Caco-2 (cell line): Measurements from ENCODE around the gene ABCC5. TPM values are rescaled to one million over a fixed set of nuclear protein-coding genes. Genes with fewer than 3 reads are reported as not detected.

Experiments
- BruUV-seq: library from RNA; stranded (reverse); fragments of 400-500 nt; replicated peaks from 2 replicates; lab custom pipeline; 2021; lab: Mats Ljungman, UMichigan
- CTCF ChIA-PET: fragments of 300-600 bp; sonication (Branson Sonifier 250); formaldehyde crosslinking; loops from one replicate; lab custom pipeline; 2022; ENCODE audit warnings: antibody characterized with exemption; lab: Charles Lee
- POLR2A ChIA-PET: fragments of 300-600 bp; sonication (Branson Sonifier 250); formaldehyde crosslinking; loops from one replicate; lab custom pipeline; 2022; ENCODE audit warnings: antibody characterized with exemption; lab: Charles Lee
- DNase-seq, 2 experiments: peaks; one replicate each; pipeline versions ENCODE4 v3.0.0 to v3.0.0-alpha.2; 2020 to 2022
- H3K27me3 ChIP-seq: replicated peaks from 2 replicates; pipeline ENCODE4 v1.6.0; 2011; ENCODE audit warnings: low read length; ENCODE audit not compliant: control insufficient read depth, insufficient read depth
- H3K36me3 ChIP-seq: 2 replicates; pipeline ENCODE4 v1.5.1; 2011; ENCODE audit warnings: low read length; ENCODE audit not compliant: control insufficient read depth, insufficient read depth
- H3K4me1 ChIP-seq: fragments of 250-450 bp; sonication (Bioruptor Pico); 2 replicates; pipeline ENCODE4 v1.5.1; 2020; ENCODE audit warnings: mild to moderate bottlenecking
- H3K4me3 ChIP-seq: 2 replicates; pipeline ENCODE4 v1.5.1; 2011; ENCODE audit warnings: low read depth, mild to moderate bottlenecking, control low read depth, low read length
- H3K9me3 ChIP-seq: fragments of 250-450 bp; sonication (Bioruptor Pico); 2 replicates; pipeline ENCODE4 v1.5.1; 2020; ENCODE audit warnings: mild to moderate bottlenecking, moderate library complexity
- H3K27ac Mint-ChIP-seq: one replicate; pipeline ENCODE4 v1.8.0; 2022; ENCODE audit warnings: mixed read lengths; ENCODE audit not compliant: unreplicated experiment
- H3K27me3 Mint-ChIP-seq: one replicate; pipeline ENCODE4 v1.8.0; 2022; ENCODE audit warnings: mixed read lengths; ENCODE audit not compliant: insufficient read depth, unreplicated experiment
- H3K36me3 Mint-ChIP-seq: one replicate; pipeline ENCODE4 v1.8.0; 2022; ENCODE audit warnings: mild to moderate bottlenecking, mixed read lengths; ENCODE audit not compliant: insufficient read depth, unreplicated experiment
- H3K4me1 Mint-ChIP-seq: one replicate; pipeline ENCODE4 v1.8.0; 2022; ENCODE audit warnings: low read depth, mixed read lengths; ENCODE audit not compliant: unreplicated experiment
- H3K4me3 Mint-ChIP-seq: one replicate; pipeline ENCODE4 v1.8.0; 2022; ENCODE audit warnings: mild to moderate bottlenecking, moderate library complexity, mixed read lengths; ENCODE audit not compliant: unreplicated experiment
- H3K9me3 Mint-ChIP-seq: one replicate; pipeline ENCODE4 v1.8.0; 2022; ENCODE audit warnings: mixed read lengths; ENCODE audit not compliant: unreplicated experiment
- intact Hi-C: fragments of 100-400 bp; cut with micrococcal nuclease; formaldehyde crosslinking; loops from one replicate; pipeline ENCODE4 v1.10.0; 2022; ENCODE audit not compliant: unreplicated experiment
- total RNA-seq: library from RNA; stranded (reverse); gene quantifications from 2 replicates; pipeline ENCODE4 v1.2.3, GENCODE V29; 2022
- TF ChIP-seq, protein P1 (sequence below), 2 experiments: fragments of 200-600 bp in 1 of 2; IDR thresholded peaks; 1 replicate in 1 of 2; 2 replicates in 1 of 2; pipeline versions ENCODE4 v1.5.1 to v1.8.0; 2011 to 2022; ENCODE audit warnings: antibody characterized with exemption in 1 of 2, control low read depth in 1 of 2, inconsistent platforms in 1 of 2, low read depth in 1 of 2, low read length in 1 of 2, mild to moderate bottlenecking in 1 of 2, moderate library complexity in 1 of 2; ENCODE audit not compliant: insufficient read depth in 1 of 2, severe bottlenecking in 1 of 2, unreplicated experiment in 1 of 2

The ABCC5 gene
- total RNA-seq, 1 experiment from 2014 or later, result 21.3 TPM

DNA sequence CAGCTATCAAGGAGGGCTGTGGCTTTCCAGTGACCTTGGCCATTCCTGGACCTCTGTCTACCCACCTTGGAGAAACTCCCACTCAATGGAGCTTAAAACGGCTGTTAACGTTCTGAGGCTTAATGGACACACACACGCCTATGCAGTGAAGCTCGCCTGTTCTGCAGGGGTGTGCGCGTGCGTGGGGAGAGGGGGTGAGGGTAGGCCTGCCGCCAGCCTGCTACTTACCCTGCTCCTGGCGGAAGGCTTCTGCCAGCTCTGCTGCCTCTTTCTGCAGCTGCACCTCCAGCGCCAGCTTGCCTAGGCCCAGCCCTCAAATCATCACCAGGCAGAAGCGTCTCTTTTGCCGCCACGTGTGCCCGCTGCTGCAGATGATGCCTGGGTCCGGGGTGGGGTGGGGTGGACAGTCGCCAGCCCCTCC, 109.8 kb downstream of the ABCC5 start:
- BruUV-seq, result no TSS peak
- no peak for DNase-seq
- intact Hi-C loops, result no loop called here
- peaks cover 8% of the 10 kb centered on the region for H3K4me1 Mint-ChIP-seq
- Histone ChIP-seq H3K36me3 (no peaks in the 10 kb centered on the region), H3K4me1 (peaks cover 8% of the 10 kb centered on the region), H3K4me3 (no peak overlapping the region), H3K9me3 (no peaks in the 10 kb centered on the region), H3K27me3 (no peaks in the 10 kb centered on the region)
- ChIA-PET POLR2A (no interaction called here), CTCF (interaction anchor here (0.6 kb wide), 2 partner anchors 53 to 318 kb away, joined by 3 to 4 read pairs; no protein-coding TSS in a partner anchor)
- no peaks in the 10 kb centered on the region for H3K36me3 Mint-ChIP-seq
- H3K9me3 Mint-ChIP-seq, result no peaks in the 10 kb centered on the region
- H3K4me3 Mint-ChIP-seq, result no peak overlapping the region
- TF ChIP-seq, protein P1, sequence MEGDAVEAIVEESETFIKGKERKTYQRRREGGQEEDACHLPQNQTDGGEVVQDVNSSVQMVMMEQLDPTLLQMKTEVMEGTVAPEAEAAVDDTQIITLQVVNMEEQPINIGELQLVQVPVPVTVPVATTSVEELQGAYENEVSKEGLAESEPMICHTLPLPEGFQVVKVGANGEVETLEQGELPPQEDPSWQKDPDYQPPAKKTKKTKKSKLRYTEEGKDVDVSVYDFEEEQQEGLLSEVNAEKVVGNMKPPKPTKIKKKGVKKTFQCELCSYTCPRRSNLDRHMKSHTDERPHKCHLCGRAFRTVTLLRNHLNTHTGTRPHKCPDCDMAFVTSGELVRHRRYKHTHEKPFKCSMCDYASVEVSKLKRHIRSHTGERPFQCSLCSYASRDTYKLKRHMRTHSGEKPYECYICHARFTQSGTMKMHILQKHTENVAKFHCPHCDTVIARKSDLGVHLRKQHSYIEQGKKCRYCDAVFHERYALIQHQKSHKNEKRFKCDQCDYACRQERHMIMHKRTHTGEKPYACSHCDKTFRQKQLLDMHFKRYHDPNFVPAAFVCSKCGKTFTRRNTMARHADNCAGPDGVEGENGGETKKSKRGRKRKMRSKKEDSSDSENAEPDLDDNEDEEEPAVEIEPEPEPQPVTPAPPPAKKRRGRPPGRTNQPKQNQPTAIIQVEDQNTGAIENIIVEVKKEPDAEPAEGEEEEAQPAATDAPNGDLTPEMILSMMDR (IDR thresholded peaks at IDR 0.05; ENCODE audit: insufficient read depth in 1 of 2, low read depth in 1 of 2, low read length in 1 of 2, severe bottlenecking in 1 of 2, unreplicated experiment in 1 of 2), result no peak
- H3K27ac Mint-ChIP-seq, result no peak overlapping the region
- H3K27me3 Mint-ChIP-seq, result no peaks in the 10 kb centered on the region

DNA sequence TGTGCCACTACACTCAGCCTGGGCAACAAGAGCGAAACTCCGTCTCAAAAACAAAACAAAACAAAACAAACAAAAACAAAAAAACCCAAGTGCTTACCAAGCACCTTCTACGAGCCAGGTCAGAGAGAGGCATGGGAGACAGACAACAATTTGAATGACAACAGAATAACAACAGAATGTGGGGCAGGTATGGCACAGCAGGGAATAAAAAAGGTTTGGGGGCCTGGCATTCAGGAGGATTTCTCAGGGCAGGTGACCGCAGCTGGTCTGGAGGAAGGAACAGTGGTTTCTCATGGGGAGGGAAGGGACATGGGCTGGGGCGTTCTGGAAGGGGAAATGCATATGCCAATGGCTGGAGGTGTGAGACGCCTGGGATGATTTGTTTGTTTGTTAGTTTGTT, 110.5 kb downstream of the ABCC5 start:
- ChIA-PET POLR2A (no interaction called here), CTCF (no interaction called here)
- H3K36me3 Mint-ChIP-seq, result no peaks in the 10 kb centered on the region
- Histone ChIP-seq H3K4me3 (no peak overlapping the region), H3K9me3 (no peaks in the 10 kb centered on the region), H3K27me3 (no peaks in the 10 kb centered on the region), H3K4me1 (peaks cover 12% of the 10 kb centered on the region), H3K36me3 (no peaks in the 10 kb centered on the region)
- peaks cover 6% of the 10 kb centered on the region for H3K4me1 Mint-ChIP-seq
- H3K27me3 Mint-ChIP-seq, result no peaks in the 10 kb centered on the region
- no peaks in the 10 kb centered on the region for H3K9me3 Mint-ChIP-seq
- intact Hi-C loops, result no loop called here
- DNase-seq, result no peak
- no peak overlapping the region for H3K27ac Mint-ChIP-seq
- TF ChIP-seq, protein P1 (IDR thresholded peaks at IDR 0.05; ENCODE audit: insufficient read depth in 1 of 2, low read depth in 1 of 2, low read length in 1 of 2, severe bottlenecking in 1 of 2, unreplicated experiment in 1 of 2), result no peak
- no TSS peak for BruUV-seq
- no peak overlapping the region for H3K4me3 Mint-ChIP-seq

DNA sequence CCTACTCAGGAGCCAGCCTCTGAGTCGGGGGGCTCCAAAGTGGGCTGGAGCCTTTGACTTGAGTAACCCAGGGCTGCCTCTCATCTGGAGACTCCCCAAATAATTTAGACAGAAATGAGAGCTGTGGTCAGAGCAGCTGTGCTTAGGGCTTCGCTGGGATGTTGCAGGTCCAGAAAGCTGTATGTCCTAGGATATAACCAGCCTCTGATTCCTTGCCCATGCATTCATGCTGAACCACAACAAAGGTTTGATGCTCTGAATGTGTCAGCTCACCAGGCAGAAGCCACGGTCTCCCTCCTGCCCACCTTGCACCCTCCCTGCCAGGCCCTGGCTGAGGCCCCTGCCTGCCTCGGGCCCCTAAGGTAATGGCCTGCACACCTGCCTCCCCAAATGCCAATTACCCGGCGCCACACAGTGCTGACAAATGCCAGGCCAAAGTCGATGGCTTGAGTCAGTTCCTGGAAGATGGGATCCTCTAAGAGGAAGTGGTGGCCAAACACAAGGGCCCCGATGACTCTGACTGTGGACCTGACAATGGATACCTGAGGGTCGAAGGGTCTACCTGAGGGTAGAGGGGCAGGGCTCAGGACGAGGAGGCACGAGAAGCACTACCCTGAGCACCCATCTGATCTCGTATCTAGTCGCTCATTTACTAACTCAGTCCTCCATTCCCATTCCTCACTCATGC, 111.3 kb downstream of the ABCC5 start:
- Histone ChIP-seq H3K4me1 (peaks cover 11% of the 10 kb centered on the region), H3K9me3 (no peaks in the 10 kb centered on the region), H3K4me3 (no peak overlapping the region), H3K36me3 (no peaks in the 10 kb centered on the region), H3K27me3 (no peaks in the 10 kb centered on the region)
- Mint-ChIP-seq H3K36me3 (no peaks in the 10 kb centered on the region), H3K27ac (no peak overlapping the region), H3K4me1 (no peaks in the 10 kb centered on the region), H3K27me3 (no peaks in the 10 kb centered on the region), H3K9me3 (no peaks in the 10 kb centered on the region), H3K4me3 (no peak overlapping the region)
- CTCF ChIA-PET, result interaction anchor here (0.7 kb wide), 1 partner anchor 9 kb away, joined by 4 read pairs; no protein-coding TSS in a partner anchor
- POLR2A ChIA-PET, result no interaction called here
- DNase-seq, result no peak
- intact Hi-C loops, result no loop called here
- no TSS peak for BruUV-seq
- TF ChIP-seq, protein P1 (IDR thresholded peaks at IDR 0.05; ENCODE audit: insufficient read depth in 1 of 2, low read depth in 1 of 2, low read length in 1 of 2, severe bottlenecking in 1 of 2, unreplicated experiment in 1 of 2), result no peak
